Measurements from ENCODE around the gene MED13. TPM values are rescaled to one million over a fixed set of nuclear protein-coding genes. Genes with fewer than 3 reads are reported as not detected.

MED13 gene
- total RNA-seq, 1 experiment from 2014 or later = 60.7 TPM

DNA sequence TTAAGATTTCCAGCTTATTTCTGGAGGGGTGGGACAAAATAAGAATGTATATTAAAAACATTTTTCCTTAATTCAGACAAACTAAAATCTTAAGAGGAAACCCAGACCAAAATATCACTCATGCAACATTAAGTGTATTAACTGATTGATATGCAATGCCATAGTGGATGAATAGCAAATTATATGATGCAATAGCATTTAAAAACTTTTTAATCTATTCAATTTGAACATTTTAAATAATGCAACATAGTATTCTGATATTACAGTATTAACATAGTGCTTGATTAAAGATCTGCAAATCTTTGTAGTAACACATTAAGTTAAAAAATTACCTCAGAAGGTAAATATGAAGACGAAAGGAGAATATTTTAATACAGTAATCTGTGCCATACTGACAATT is 122.0 kb downstream of the MED13 start:
- Histone ChIP-seq H3K9ac (ENCODE audit: extremely low read depth, insufficient read length, low read length) (no peak overlapping the region), H2AK5ac (ENCODE audit: insufficient read length, low read length) (no peak overlapping the region), H3K27me3 (ENCODE audit: insufficient read depth, low read length) (no peaks in the 10 kb centered on the region), H4K8ac (replicated peaks; ENCODE audit: insufficient read length, low read depth, low read length) (no peak overlapping the region), H3K23me2 (ENCODE audit: insufficient read length, low read depth, low read length, poor library complexity, severe bottlenecking) (no peaks in the 10 kb centered on the region), H2BK5ac (ENCODE audit: insufficient read length, low read length) (no peak overlapping the region), H3K27ac (ENCODE audit: insufficient read length, low read depth, low read length) (no peak overlapping the region), H4K91ac (ENCODE audit: insufficient read length, low read depth, low read length) (no peak overlapping the region), H3K9me3 (ENCODE audit: control insufficient read depth, low read depth, low read length) (no peaks in the 10 kb centered on the region), H2BK15ac (ENCODE audit: low read depth, low read length) (no peak overlapping the region), H4K5ac (ENCODE audit: insufficient read length, low read depth, low read length) (no peak overlapping the region), H2BK120ac (ENCODE audit: low read depth, low read length, poor library complexity, severe bottlenecking) (no peak overlapping the region), H2AFZ (ENCODE audit: low read length) (no peak overlapping the region), H2BK20ac (ENCODE audit: low read depth, low read length, poor library complexity, severe bottlenecking) (no peak overlapping the region), H3K4ac (ENCODE audit: low read depth, low read length) (no peak overlapping the region), H3K79me2 (ENCODE audit: insufficient read depth, low read length) (no peaks in the 10 kb centered on the region), H3K18ac (ENCODE audit: insufficient read length, low read depth, low read length) (no peak overlapping the region), H3K79me1 (ENCODE audit: insufficient read depth, low read depth, low read length, poor library complexity, severe bottlenecking) (no peaks in the 10 kb centered on the region), H4K20me1 (ENCODE audit: control insufficient read depth, insufficient read depth, insufficient read length) (no peaks in the 10 kb centered on the region), H3K14ac (ENCODE audit: insufficient read depth, low read length) (no peak overlapping the region), H3K23ac (ENCODE audit: insufficient read length, low read depth, low read length) (no peak overlapping the region), H2BK12ac (ENCODE audit: insufficient read length, low read depth, low read length) (no peak overlapping the region), H3K4me2 (ENCODE audit: insufficient read depth, insufficient read length, low read length) (no peak overlapping the region), H3T11ph (ENCODE audit: low read length) (no peak overlapping the region), H3K56ac (ENCODE audit: insufficient read length, low read depth, low read length) (no peak overlapping the region), H3K4me1 (ENCODE audit: insufficient read depth, low read length) (no peaks in the 10 kb centered on the region)
- TF ChIP-seq, protein P1, sequence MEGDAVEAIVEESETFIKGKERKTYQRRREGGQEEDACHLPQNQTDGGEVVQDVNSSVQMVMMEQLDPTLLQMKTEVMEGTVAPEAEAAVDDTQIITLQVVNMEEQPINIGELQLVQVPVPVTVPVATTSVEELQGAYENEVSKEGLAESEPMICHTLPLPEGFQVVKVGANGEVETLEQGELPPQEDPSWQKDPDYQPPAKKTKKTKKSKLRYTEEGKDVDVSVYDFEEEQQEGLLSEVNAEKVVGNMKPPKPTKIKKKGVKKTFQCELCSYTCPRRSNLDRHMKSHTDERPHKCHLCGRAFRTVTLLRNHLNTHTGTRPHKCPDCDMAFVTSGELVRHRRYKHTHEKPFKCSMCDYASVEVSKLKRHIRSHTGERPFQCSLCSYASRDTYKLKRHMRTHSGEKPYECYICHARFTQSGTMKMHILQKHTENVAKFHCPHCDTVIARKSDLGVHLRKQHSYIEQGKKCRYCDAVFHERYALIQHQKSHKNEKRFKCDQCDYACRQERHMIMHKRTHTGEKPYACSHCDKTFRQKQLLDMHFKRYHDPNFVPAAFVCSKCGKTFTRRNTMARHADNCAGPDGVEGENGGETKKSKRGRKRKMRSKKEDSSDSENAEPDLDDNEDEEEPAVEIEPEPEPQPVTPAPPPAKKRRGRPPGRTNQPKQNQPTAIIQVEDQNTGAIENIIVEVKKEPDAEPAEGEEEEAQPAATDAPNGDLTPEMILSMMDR (conservative IDR thresholded peaks at IDR 0.05) = no peak
- no CpG with 5 or more reads among the region's 1 CpG for WGBS (ENCODE audit: extremely low coverage, insufficient read length, low lambda C conversion rate)
- H3K4me1 Mint-ChIP-seq = no peaks in the 10 kb centered on the region; a peak in 1 of 4 replicates
- no peaks in the 10 kb centered on the region for H3K9me3 Mint-ChIP-seq
- peaks cover 6 to 31% (median 23%) of the 10 kb centered on the region in 3 experiments; a peak in 6 of 7 replicates for H3K36me3 Mint-ChIP-seq (ENCODE audit: insufficient read depth in 1 of 3, low read depth in 3 of 3)
- H3K27me3 Mint-ChIP-seq (ENCODE audit: low read depth) = no peaks in the 10 kb centered on the region
- no peak overlapping the region for H3K27ac Mint-ChIP-seq
- DNase-seq = no peak
- no peak overlapping the region for H3K4me3 Mint-ChIP-seq

Data from H9 (cell line).